Glutamatergic neuron (in vitro differentiated cells): Measurements from ENCODE around the gene ATG4B. TPM values are rescaled to one million over a fixed set of nuclear protein-coding genes. Genes with fewer than 3 reads are reported as not detected.
A peak's percentile ranks its signal among the peaks of the same experiment; 100 is the strongest.

Experiments
- DNase-seq: peaks from one replicate; pipeline ENCODE4 v3.0.0; 2022
- H3K27ac Mint-ChIP-seq: one replicate; pipeline ENCODE4 v1.8.0; 2020; ENCODE audit warnings: mild to moderate bottlenecking, mixed read lengths, inconsistent platforms; ENCODE audit not compliant: unreplicated experiment
- H3K27me3 Mint-ChIP-seq: one replicate; pipeline ENCODE4 v1.8.0; 2020; ENCODE audit warnings: mild to moderate bottlenecking, moderate library complexity, mixed read lengths, inconsistent platforms; ENCODE audit not compliant: unreplicated experiment
- H3K36me3 Mint-ChIP-seq: one replicate; pipeline ENCODE4 v1.8.0; 2020; ENCODE audit warnings: mild to moderate bottlenecking, mixed read lengths, inconsistent platforms; ENCODE audit not compliant: unreplicated experiment
- H3K4me1 Mint-ChIP-seq: one replicate; pipeline ENCODE4 v1.8.0; 2020; ENCODE audit warnings: mild to moderate bottlenecking, low read depth, mixed read lengths, inconsistent platforms; ENCODE audit not compliant: unreplicated experiment
- H3K4me3 Mint-ChIP-seq: one replicate; pipeline ENCODE4 v1.8.0; 2020; ENCODE audit warnings: mild to moderate bottlenecking, mixed read lengths, inconsistent platforms; ENCODE audit not compliant: unreplicated experiment
- H3K9me3 Mint-ChIP-seq: one replicate; pipeline ENCODE4 v1.8.0; 2020; ENCODE audit warnings: mild to moderate bottlenecking, moderate library complexity, mixed read lengths, inconsistent platforms; ENCODE audit not compliant: unreplicated experiment
- total RNA-seq: library from RNA; stranded (reverse); fragmentation: NEBNext Ultra II Directional; extraction: Animal tissue kit (Norgen Biotek cat#: 25700); gene quantifications from one replicate; pipeline ENCODE4 v1.2.1, GENCODE V29; 2021; ENCODE audit not compliant: unreplicated experiment
- TF ChIP-seq, protein P1 (sequence below): fragments of 200-600 bp; sonication (generic); IDR thresholded peaks from one replicate; pipeline ENCODE4 v1.5.0; 2021; ENCODE audit not compliant: partially characterized antibody, unreplicated experiment

ATG4B gene
- total RNA-seq, 1 donor from 2014 or later, result 115 TPM

GRCh38 chr2:241608881-241609280 is 28.6 kb upstream of the ATG4B start:
- Mint-ChIP-seq H3K9me3 (peaks cover 3% of the 10 kb centered on the region), H3K4me1 (peaks cover 16% of the 10 kb centered on the region), H3K27me3 (peaks cover 2% of the 10 kb centered on the region), H3K27ac (no peak overlapping the region), H3K36me3 (no peaks in the 10 kb centered on the region), H3K4me3 (peak overlapping the region; percentile 62)
- TF ChIP-seq, protein P1, sequence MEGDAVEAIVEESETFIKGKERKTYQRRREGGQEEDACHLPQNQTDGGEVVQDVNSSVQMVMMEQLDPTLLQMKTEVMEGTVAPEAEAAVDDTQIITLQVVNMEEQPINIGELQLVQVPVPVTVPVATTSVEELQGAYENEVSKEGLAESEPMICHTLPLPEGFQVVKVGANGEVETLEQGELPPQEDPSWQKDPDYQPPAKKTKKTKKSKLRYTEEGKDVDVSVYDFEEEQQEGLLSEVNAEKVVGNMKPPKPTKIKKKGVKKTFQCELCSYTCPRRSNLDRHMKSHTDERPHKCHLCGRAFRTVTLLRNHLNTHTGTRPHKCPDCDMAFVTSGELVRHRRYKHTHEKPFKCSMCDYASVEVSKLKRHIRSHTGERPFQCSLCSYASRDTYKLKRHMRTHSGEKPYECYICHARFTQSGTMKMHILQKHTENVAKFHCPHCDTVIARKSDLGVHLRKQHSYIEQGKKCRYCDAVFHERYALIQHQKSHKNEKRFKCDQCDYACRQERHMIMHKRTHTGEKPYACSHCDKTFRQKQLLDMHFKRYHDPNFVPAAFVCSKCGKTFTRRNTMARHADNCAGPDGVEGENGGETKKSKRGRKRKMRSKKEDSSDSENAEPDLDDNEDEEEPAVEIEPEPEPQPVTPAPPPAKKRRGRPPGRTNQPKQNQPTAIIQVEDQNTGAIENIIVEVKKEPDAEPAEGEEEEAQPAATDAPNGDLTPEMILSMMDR, result no peak
- DNase-seq, result no peak

DNA sequence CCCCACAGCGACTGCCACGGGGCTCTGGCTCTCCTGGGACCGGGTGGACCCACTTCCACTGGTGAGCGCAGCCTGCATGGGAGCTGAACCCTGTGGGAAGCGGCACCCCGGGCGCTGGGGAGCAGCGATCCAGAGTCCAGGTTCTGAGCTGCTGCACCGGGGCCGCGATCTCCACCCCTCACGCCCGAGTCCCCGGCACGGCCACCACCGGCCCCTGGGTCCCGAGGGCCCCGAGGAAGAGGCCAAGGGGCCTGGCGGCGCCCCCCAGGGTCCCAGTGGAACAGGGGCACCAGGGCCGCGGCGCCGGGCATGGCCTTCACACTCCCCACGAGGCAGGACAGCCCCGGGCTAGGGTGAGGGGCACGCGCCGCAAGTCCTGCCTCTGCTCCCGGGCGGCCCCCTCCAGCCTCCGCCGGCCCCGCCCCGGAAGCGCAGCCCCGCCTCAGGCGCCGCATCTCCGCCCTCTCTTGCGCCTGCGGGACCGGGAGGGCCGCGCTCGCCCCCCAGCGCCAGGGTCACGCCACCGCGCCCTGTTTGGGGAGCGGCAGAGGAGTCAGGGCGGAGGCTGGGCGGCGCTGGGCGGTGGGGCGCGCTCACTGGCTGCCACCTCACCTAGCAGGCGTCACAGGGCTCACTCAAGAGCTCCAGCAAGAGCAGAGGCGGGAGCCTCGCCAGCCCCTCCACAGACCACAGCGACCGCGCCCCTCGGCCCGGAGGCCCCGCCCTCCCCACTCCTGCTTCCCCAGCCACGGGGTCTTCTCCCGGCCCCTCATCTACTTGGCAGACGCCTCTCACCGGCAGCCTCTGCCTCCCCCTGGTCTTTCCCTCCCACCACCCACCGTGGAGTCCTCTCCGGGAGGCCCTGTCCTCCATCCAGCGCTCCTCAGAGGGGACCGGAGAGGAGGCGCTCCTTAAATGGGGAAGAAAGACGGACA is 27.4 kb upstream of the ATG4B start:
- Mint-ChIP-seq H3K27me3 (peaks cover 2% of the 10 kb centered on the region), H3K4me3 (peak overlapping the region; percentile 82), H3K27ac (peak overlapping the region; percentile 23), H3K4me1 (peaks cover 16% of the 10 kb centered on the region), H3K36me3 (no peaks in the 10 kb centered on the region), H3K9me3 (peaks cover 3% of the 10 kb centered on the region)
- TF ChIP-seq, protein P1, result peak; percentile 71
- peak; percentile 94 for DNase-seq

DNA sequence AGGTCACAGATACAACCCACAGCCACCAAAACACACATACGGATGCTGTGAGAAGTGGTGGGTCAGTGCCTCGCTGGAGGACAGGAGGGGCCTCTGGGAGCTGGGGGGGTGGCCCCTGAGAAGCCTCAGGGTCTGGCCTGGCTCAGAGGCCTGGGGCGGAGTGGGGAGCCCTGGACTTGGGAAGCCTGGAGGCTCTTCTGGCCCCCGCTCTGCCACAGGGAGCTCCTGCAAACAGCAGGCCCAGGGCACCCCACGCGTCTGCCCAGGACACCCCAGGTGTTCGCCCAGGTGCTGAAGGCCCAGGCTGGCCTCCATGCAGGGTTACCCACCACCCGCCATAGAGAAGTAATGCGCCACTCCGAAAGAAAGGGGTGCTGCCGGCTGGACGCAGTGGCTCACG is 26.4 kb upstream of the ATG4B start:
- Mint-ChIP-seq H3K27me3 (peaks cover 2% of the 10 kb centered on the region), H3K36me3 (no peaks in the 10 kb centered on the region), H3K4me1 (peaks cover 19% of the 10 kb centered on the region), H3K9me3 (peaks cover 3% of the 10 kb centered on the region), H3K4me3 (peak overlapping the region; percentile 82), H3K27ac (no peak overlapping the region)
- DNase-seq, result no peak
- TF ChIP-seq, protein P1, result no peak

GRCh38 chr2:241612156-241613016 is 25.1 kb upstream of the ATG4B start:
- H3K27ac Mint-ChIP-seq, result peak overlapping the region; percentile 70

More at GRCh38 chr2:241612156-241613016, 25.1 kb upstream of the ATG4B start:
- TF ChIP-seq, protein P1, result no peak
- Mint-ChIP-seq H3K36me3 (no peaks in the 10 kb centered on the region), H3K9me3 (peaks cover 3% of the 10 kb centered on the region), H3K27me3 (peaks cover 2% of the 10 kb centered on the region), H3K4me3 (no peak overlapping the region), H3K4me1 (peaks cover 22% of the 10 kb centered on the region)
- DNase-seq, result no peak
